ENCODE results near the gene ARHGAP42. TPM values are rescaled to one million over a fixed set of nuclear protein-coding genes. Genes with fewer than 3 reads are reported as not detected.
A peak's percentile ranks its signal among the peaks of the same experiment; 100 is the strongest.

ARHGAP42 gene
- total RNA-seq, 4 donors from 2014 or later: 5.1 to 10.6 (median 8.0) TPM

DNA sequence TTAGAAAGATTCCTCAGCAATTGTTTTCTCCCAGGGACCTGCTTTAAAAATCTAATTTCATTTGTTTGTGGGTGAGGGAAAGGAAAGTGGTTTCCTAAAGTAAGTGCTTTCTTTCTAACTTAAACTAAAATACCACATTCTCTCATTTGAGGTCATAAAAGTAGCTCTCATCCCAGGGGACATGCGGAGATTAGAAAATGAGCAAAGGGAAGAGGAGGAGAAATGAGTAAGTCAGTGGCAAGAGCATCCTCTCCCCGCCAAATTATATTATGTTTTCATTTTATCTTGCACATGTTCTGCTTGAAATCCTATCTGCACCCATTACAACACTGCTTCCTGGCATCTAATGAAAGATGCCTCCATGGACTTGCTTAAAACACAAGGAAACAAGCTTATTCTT is 191.4 kb downstream of the ARHGAP42 start:
- Histone ChIP-seq H3K4me3 (no peak overlapping the region), H3K27ac (replicated peaks in 1 of 4) (peak overlapping the region in 1 of 4 donors; percentile 0), H3K36me3 (no peaks in the 10 kb centered on the region), H3K9me3 (no peaks in the 10 kb centered on the region), H3K4me1 (peaks cover 0 to 9% (median 6%) of the 10 kb centered on the region in 4 donors), H3K27me3 (no peaks in the 10 kb centered on the region)
- intact Hi-C loops (cut with DNase I): no loop called here
- TF ChIP-seq POLR2A (IDR thresholded peaks at IDR 0.05; ENCODE audit: low read depth): no peak
- no peak for TF ChIP-seq POLR2AphosphoS5 (IDR thresholded peaks at IDR 0.05)
- no peak for TF ChIP-seq EP300 (IDR thresholded peaks at IDR 0.05)
- TF ChIP-seq, protein P1, sequence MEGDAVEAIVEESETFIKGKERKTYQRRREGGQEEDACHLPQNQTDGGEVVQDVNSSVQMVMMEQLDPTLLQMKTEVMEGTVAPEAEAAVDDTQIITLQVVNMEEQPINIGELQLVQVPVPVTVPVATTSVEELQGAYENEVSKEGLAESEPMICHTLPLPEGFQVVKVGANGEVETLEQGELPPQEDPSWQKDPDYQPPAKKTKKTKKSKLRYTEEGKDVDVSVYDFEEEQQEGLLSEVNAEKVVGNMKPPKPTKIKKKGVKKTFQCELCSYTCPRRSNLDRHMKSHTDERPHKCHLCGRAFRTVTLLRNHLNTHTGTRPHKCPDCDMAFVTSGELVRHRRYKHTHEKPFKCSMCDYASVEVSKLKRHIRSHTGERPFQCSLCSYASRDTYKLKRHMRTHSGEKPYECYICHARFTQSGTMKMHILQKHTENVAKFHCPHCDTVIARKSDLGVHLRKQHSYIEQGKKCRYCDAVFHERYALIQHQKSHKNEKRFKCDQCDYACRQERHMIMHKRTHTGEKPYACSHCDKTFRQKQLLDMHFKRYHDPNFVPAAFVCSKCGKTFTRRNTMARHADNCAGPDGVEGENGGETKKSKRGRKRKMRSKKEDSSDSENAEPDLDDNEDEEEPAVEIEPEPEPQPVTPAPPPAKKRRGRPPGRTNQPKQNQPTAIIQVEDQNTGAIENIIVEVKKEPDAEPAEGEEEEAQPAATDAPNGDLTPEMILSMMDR (IDR thresholded peaks at IDR 0.05): no peak
- DNase-seq (ENCODE audit: extremely low spot score): no peak
- WGBS: 75% methylated on average over 2 of the region's 2 CpGs

DNA sequence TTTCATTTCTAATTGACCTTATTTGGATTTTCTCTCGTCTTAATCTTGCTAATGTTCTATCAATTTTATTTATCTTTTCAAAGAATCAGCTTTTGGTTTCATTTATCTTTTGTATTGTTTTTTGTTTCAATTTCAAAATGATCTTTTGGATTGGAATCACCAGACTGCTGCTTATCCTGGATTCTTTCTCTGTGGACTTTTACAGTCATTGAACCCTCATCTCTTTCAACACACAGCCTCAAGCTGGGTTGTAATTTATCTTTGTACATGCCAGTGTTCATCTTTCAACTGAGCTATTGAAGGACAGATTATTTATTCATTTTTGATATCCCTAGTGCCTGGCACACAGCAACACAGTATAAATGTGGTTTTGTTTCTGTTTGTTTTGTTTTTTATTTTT is 195.9 kb downstream of the ARHGAP42 start:
- Histone ChIP-seq H3K9me3 (no peaks in the 10 kb centered on the region), H3K4me3 (no peak overlapping the region), H3K27me3 (no peaks in the 10 kb centered on the region), H3K4me1 (no peaks in the 10 kb centered on the region), H3K27ac (replicated peaks in 1 of 4) (no peak overlapping the region), H3K36me3 (no peaks in the 10 kb centered on the region)
- TF ChIP-seq EP300 (IDR thresholded peaks at IDR 0.05): no peak
- TF ChIP-seq, protein P1 (IDR thresholded peaks at IDR 0.05): no peak
- TF ChIP-seq POLR2A (IDR thresholded peaks at IDR 0.05; ENCODE audit: low read depth): no peak
- no peak for TF ChIP-seq POLR2AphosphoS5 (IDR thresholded peaks at IDR 0.05)
- intact Hi-C loops (cut with DNase I): no loop called here
- DNase-seq (ENCODE audit: extremely low spot score): no peak
- WGBS: 86% methylated on average over 1 of the region's 1 CpG

DNA sequence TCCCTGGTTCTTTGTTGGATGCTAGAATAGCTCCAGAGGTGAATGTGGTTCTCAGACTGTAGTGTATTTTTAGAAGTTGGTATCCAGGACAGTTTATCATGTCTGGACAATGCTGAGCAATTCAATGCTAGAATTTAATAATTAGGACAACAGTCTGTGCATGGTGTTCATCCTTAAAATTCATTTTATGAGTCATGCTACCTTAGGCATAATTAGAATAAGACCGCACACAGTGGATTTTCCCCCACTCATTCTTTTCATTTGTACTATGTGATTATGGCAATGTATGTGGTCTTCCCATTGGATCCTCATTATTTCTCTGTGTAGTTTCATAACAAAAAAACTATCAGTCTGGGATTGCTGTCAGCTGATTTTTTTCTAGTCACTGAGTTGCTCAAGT is 196.7 kb downstream of the ARHGAP42 start:
- Histone ChIP-seq H3K27me3 (no peaks in the 10 kb centered on the region), H3K27ac (replicated peaks in 1 of 4) (no peak overlapping the region), H3K4me3 (no peak overlapping the region), H3K9me3 (no peaks in the 10 kb centered on the region), H3K4me1 (no peaks in the 10 kb centered on the region), H3K36me3 (no peaks in the 10 kb centered on the region)
- intact Hi-C loops (cut with DNase I): no loop called here
- no peak for TF ChIP-seq EP300 (IDR thresholded peaks at IDR 0.05)
- no peak for TF ChIP-seq POLR2AphosphoS5 (IDR thresholded peaks at IDR 0.05)
- TF ChIP-seq, protein P1 (IDR thresholded peaks at IDR 0.05): no peak
- no peak for TF ChIP-seq POLR2A (IDR thresholded peaks at IDR 0.05; ENCODE audit: low read depth)
- 85% methylated on average over 1 of the region's 1 CpG for WGBS
- DNase-seq (ENCODE audit: extremely low spot score): no peak

DNA sequence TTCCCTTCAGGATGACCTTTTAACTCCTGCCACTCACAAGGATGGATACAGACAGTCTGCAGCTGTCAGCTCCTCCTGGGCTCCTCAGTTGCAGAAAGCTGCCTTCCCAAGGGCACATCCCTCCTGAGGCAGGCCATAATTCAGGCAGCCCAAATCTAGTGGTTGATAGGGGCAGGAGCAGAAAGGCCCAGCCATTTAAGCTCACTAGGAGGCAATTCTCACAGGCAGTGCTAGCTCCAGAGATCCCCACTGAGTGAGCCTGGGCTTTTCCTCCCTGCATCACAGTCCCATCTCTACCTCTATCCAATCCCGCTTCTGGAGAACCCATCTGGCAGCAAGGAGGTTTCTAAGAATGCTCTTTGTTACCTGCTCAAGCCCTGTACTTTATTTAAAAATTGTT is 200.6 kb downstream of the ARHGAP42 start:
- DNase-seq (ENCODE audit: extremely low spot score): no peak
- WGBS: 100% methylated on average over 1 of the region's 1 CpG
- Histone ChIP-seq H3K36me3 (no peaks in the 10 kb centered on the region), H3K4me1 (no peaks in the 10 kb centered on the region), H3K27ac (replicated peaks in 1 of 4) (no peak overlapping the region), H3K4me3 (no peak overlapping the region), H3K9me3 (no peaks in the 10 kb centered on the region), H3K27me3 (no peaks in the 10 kb centered on the region)
- intact Hi-C loops (cut with DNase I): no loop called here
- TF ChIP-seq, protein P1 (IDR thresholded peaks at IDR 0.05): no peak
- TF ChIP-seq POLR2A (IDR thresholded peaks at IDR 0.05; ENCODE audit: low read depth) (no peak), POLR2AphosphoS5 (IDR thresholded peaks at IDR 0.05) (no peak), EP300 (IDR thresholded peaks at IDR 0.05) (no peak)

DNA sequence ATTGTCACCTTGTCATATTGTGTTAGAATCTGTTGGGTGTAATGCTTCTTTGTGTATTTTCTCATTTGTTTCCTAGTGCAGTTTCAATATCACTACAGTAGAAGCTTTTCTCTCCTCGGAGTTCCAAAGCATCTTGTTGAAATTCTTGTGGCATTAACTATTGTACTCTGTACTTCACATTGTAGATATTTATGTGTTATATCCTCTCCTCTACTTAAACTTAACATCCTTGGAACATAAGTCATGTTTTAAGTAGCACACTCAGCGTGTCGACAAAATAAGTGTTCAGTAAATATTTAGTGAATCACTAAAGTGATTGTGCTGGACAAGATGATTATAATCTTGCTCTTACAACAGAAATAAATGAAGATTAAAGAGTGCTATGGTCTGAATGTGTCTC is 201.7 kb downstream of the ARHGAP42 start:
- WGBS: 80% methylated on average over 3 of the region's 3 CpGs

More for the DNA sequence above, 201.7 kb downstream of the ARHGAP42 start:
- Histone ChIP-seq H3K4me1 (no peaks in the 10 kb centered on the region), H3K27ac (replicated peaks in 1 of 4) (no peak overlapping the region), H3K9me3 (no peaks in the 10 kb centered on the region), H3K36me3 (no peaks in the 10 kb centered on the region), H3K4me3 (no peak overlapping the region), H3K27me3 (no peaks in the 10 kb centered on the region)
- TF ChIP-seq, protein P1 (IDR thresholded peaks at IDR 0.05): no peak
- no peak for TF ChIP-seq POLR2A (IDR thresholded peaks at IDR 0.05; ENCODE audit: low read depth)
- TF ChIP-seq EP300 (IDR thresholded peaks at IDR 0.05): no peak
- intact Hi-C loops (cut with DNase I): no loop called here
- no peak for DNase-seq (ENCODE audit: extremely low spot score)
